ENCODE results near the gene RAB3D.

The RAB3D gene

GRCh38 chr19:11324748-11325389 is 14.6 kb downstream of the RAB3D start:
- peak; percentile 26 for DNase-seq
- H3K4me3 ChIP-seq (ENCODE audit: low read depth, low read length): no peak overlapping the region
- 0 out of 2 replicates have a peak, but pooled peaks cover 3% of the 10 kb centered on the region for H3K36me3 ChIP-seq
- TF ChIP-seq CTCF (IDR thresholded peaks at IDR 0.05; ENCODE audit: low read depth, low read length): no peak
- H3K9me3 ChIP-seq: no peaks in the 10 kb centered on the region
- H3K4me1 ChIP-seq: peaks cover 10% of the 10 kb centered on the region
- H3K27me3 ChIP-seq: no peaks in the 10 kb centered on the region

- DNase-seq: peak; percentile 93
- TF ChIP-seq CTCF (IDR thresholded peaks at IDR 0.05; ENCODE audit: low read depth, low read length): no peak
- Histone ChIP-seq H3K9me3 (no peaks in the 10 kb centered on the region), H3K4me1 (peaks cover 10% of the 10 kb centered on the region), H3K4me3 (ENCODE audit: low read depth, low read length) (peak overlapping the region; percentile 31), H3K36me3 (0 out of 2 replicates have a peak, but pooled peaks cover 3% of the 10 kb centered on the region), H3K27me3 (no peaks in the 10 kb centered on the region)
Observed at GRCh38 chr19:11324079-11324661, 15.3 kb downstream of the RAB3D start.

GRCh38 chr19:11323601-11324078 is 15.8 kb downstream of the RAB3D start:
- no peak for DNase-seq
- Histone ChIP-seq H3K4me1 (peaks cover 10% of the 10 kb centered on the region), H3K9me3 (no peaks in the 10 kb centered on the region), H3K4me3 (ENCODE audit: low read depth, low read length) (peak overlapping the region; percentile 31), H3K27me3 (no peaks in the 10 kb centered on the region), H3K36me3 (0 out of 2 replicates have a peak, but pooled peaks cover 3% of the 10 kb centered on the region)
- TF ChIP-seq CTCF (IDR thresholded peaks at IDR 0.05; ENCODE audit: low read depth, low read length): no peak

- peaks cover 10% of the 10 kb centered on the region for H3K4me1 ChIP-seq
- no peak for DNase-seq
Observed at GRCh38 chr19:11322269-11323024, 17.0 kb downstream of the RAB3D start.

More at GRCh38 chr19:11322269-11323024, 17.0 kb downstream of the RAB3D start:
- no peaks in the 10 kb centered on the region for H3K9me3 ChIP-seq
- H3K27me3 ChIP-seq: no peaks in the 10 kb centered on the region
- 0 out of 2 replicates have a peak, but pooled peaks cover 3% of the 10 kb centered on the region for H3K36me3 ChIP-seq
- no peak overlapping the region for H3K4me3 ChIP-seq (ENCODE audit: low read depth, low read length)
- no peak for TF ChIP-seq CTCF (IDR thresholded peaks at IDR 0.05; ENCODE audit: low read depth, low read length)

All from BE2C (cell line).